NCI-H460 (cell line): Measurements from ENCODE around the gene GCGR. TPM values are rescaled to one million over a fixed set of nuclear protein-coding genes. Genes with fewer than 3 reads are reported as not detected.

ENCODE experiments used
- DNase-seq: peaks from one replicate; pipeline ENCODE4 v3.0.0-alpha.2; 2016; ENCODE audit warnings: low read depth; ENCODE audit errors: extremely low read depth
- polyA plus RNA-seq: library from polyadenylated mRNA; depleted of rRNA; stranded (reverse); fragments of >200 nt; gene quantifications from 2 replicates; pipeline ENCODE4 v1.2.3, GENCODE V29; 2014; cell fraction: nucleus; rRNA removed
- total RNA-seq: library from RNA; depleted of rRNA; stranded (reverse); fragments of >200 nt; shearing (Covaris generic); gene quantifications from 2 replicates; pipeline ENCODE4 v1.2.3, GENCODE V29; 2014; rRNA removed

Gene GCGR
- total RNA-seq, result 0.40 and 0.58 TPM in 2 replicates
- 1.0 and 3.9 TPM in 2 replicates for polyA plus RNA-seq

GRCh38 chr17:81803728-81804558 is at the start of gene GCGR:
GCGR (plus strand) TSS chr17:81804150; CDS start chr17:81809019, 4,869 bp downstream.
- no peak for DNase-seq

- DNase-seq, result no peak
These were observed 11.0 kb upstream of the GCGR start for GRCh38 chr17:81792675-81793615.

- no peak for DNase-seq
These were observed 9.9 kb upstream of the GCGR start for GRCh38 chr17:81794074-81794476.

- no peak for DNase-seq
These were observed 9.4 kb upstream of the GCGR start for GRCh38 chr17:81794509-81794908.

GRCh38 chr17:81801327-81801726 is 2.6 kb upstream of the GCGR start:
- no peak for DNase-seq

- no peak for DNase-seq
These were observed 1.7 kb upstream of the GCGR start for GRCh38 chr17:81802048-81802758.

- no peak for DNase-seq
These were observed 900 bp upstream of the GCGR start for GRCh38 chr17:81802856-81803643.

- no peak for DNase-seq
These were observed 829 bp downstream of the GCGR start for GRCh38 chr17:81804559-81805399.

- DNase-seq, result no peak
These were observed 1.9 kb downstream of the GCGR start for GRCh38 chr17:81805707-81806460.

- no peak for DNase-seq
These were observed 2.7 kb downstream of the GCGR start for GRCh38 chr17:81806461-81807209.

- no peak for DNase-seq
These were observed 3.3 kb downstream of the GCGR start for GRCh38 chr17:81807210-81807719.

GRCh38 chr17:81807839-81808238 is 3.9 kb downstream of the GCGR start:
- no peak for DNase-seq

- no peak for DNase-seq
These were observed 5.0 kb downstream of the GCGR start for GRCh38 chr17:81808778-81809555.

GRCh38 chr17:81809556-81809998 is 5.6 kb downstream of the GCGR start:
- no peak for DNase-seq

- no peak for DNase-seq
These were observed 6.5 kb downstream of the GCGR start for GRCh38 chr17:81810476-81810875.

- no peak for DNase-seq
These were observed 7.1 kb downstream of the GCGR start for GRCh38 chr17:81810892-81811704.
